Posterior cingulate gyrus (tissue), 11 donors: ENCODE measurements around the gene MTMR12.
"Not testable (repeated sequence)": the region's sequence is repeated elsewhere in the genome, so short reads cannot be mapped to it uniquely, and the experiment has no call there.

ENCODE experiments used
- DNase-seq, 10 donors: peaks; one replicate each; pipeline versions ENCODE4 v3.0.0 to v3.0.0-alpha.2; 2020 to 2021; ENCODE audit warnings: mixed read lengths in 3 of 10
- intact Hi-C: fragments of 100-400 bp; cut with DNase I; formaldehyde crosslinking; loops from one replicate; pipeline ENCODE4 v1.15.1; 2023

Gene MTMR12

DNA sequence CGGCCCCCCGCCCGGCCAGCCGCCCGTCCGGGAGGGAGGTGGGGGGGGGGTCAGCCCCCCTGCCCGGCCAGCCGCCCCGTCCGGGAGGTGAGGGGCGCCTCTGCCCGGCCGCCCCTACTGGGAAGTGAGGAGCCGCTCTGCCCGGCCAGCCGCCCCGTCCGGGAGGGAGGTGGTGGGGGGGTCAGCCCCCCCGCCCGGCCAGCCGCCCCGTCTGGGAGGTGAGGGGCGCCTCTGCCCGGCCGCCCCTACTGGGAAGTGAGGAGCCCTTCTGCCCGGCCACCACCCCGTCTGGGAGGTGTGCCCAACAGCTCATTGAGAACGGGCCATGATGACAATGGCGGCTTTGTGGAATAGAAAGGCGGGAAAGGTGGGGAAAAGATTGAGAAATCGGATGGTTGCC is 103.9 kb downstream of the MTMR12 start:
- DNase-seq, intact Hi-C loops: not testable (repeated sequence)

DNA sequence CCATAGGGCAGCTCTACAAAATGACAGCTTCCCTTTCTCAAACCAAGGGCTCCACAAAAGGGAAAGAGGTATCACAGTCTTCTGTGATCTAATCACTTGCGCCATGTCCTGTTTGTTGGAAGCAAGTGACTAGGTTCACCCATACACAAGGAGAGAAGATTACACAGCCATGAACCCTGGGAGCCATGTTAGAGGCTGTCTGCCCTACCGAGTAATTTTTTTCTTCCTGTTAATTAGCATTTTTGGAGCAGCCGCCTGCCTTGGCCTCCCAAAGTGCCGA is 105.4 kb downstream of the MTMR12 start:
- intact Hi-C loops, result no loop called here
- no peak for DNase-seq

GRCh38 chr5:32206509-32207354 is 106.0 kb downstream of the MTMR12 start:
- intact Hi-C loops, result no loop called here
- no peak for DNase-seq

GRCh38 chr5:32206053-32206452 is 106.7 kb downstream of the MTMR12 start:
- intact Hi-C loops, result no loop called here
- no peak for DNase-seq

- intact Hi-C loops, result no loop called here
Measured at GRCh38 chr5:32202394-32202793, 110.3 kb downstream of the MTMR12 start.

GRCh38 chr5:32201122-32201753 is 111.5 kb downstream of the MTMR12 start:
- no peak for DNase-seq
- intact Hi-C loops, result no loop called here

More at GRCh38 chr5:32202394-32202793, 110.3 kb downstream of the MTMR12 start:
- no peak for DNase-seq

GRCh38 chr5:32197032-32197431 is 115.7 kb downstream of the MTMR12 start:
- intact Hi-C loops, result no loop called here
- DNase-seq, result no peak

GRCh38 chr5:32195265-32195664 is 117.5 kb downstream of the MTMR12 start:
- intact Hi-C loops, result no loop called here
- DNase-seq, result no peak

GRCh38 chr5:32193591-32193990 is 119.1 kb downstream of the MTMR12 start:
- intact Hi-C loops, result no loop called here
- DNase-seq, result peak in 4 of 10 donors; percentile 12 to 83 (median 17)

- intact Hi-C loops, result no loop called here
- DNase-seq, result no peak
Measured at GRCh38 chr5:32190095-32190494, 122.6 kb downstream of the MTMR12 start.

DNA sequence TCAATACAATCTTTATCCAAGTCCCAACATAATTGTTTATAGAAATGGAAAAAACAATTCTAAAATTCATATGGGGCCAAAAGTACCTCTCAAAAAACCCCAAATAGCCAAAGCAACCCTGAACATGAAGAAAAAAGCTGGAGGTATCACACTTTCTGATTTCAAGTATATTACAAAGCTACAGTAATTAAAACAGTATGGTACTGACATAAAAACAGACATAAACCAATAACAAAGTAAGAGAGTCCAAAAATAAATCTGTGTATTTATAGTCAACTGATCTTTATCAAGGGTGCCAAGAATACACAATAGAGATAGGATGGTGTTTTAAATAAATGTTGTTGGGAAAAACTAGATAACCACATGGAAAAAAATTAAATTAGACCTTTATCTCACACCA is 125.1 kb downstream of the MTMR12 start:
- intact Hi-C loops, result no loop called here
- DNase-seq, result no peak

DNA sequence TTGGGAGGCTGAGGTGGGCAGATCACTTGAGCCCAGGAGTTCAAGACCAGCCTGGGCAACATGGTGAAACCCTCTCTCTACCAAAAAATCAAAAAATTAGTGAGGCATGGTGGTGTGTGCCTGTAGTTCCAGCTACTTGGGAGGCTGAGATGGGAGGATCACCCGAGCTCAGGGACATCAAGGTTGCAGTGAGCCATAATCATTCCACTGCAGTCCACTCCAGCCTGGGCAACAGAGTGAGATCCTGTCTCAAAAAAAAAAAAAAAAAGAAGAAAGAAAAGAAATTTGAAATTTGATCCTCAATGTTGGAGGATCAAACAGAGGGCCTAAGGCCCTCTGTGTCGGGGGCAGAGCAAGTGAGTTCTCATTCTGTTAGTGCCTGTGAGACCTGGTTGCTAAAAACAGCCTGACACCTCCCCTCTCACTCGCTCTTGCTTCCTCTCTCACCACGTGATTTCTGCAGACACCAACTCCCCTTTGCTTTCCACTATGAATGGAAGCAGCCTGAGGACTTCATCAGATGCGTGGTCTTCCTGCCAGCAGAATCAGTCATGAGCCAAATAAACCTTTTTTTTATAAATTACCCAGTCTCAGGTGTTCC is 130.2 kb downstream of the MTMR12 start:
- intact Hi-C loops, result no loop called here
- no peak for DNase-seq
